Measurements from ENCODE around the gene SLC38A3.

- TF ChIP-seq, protein P1, sequence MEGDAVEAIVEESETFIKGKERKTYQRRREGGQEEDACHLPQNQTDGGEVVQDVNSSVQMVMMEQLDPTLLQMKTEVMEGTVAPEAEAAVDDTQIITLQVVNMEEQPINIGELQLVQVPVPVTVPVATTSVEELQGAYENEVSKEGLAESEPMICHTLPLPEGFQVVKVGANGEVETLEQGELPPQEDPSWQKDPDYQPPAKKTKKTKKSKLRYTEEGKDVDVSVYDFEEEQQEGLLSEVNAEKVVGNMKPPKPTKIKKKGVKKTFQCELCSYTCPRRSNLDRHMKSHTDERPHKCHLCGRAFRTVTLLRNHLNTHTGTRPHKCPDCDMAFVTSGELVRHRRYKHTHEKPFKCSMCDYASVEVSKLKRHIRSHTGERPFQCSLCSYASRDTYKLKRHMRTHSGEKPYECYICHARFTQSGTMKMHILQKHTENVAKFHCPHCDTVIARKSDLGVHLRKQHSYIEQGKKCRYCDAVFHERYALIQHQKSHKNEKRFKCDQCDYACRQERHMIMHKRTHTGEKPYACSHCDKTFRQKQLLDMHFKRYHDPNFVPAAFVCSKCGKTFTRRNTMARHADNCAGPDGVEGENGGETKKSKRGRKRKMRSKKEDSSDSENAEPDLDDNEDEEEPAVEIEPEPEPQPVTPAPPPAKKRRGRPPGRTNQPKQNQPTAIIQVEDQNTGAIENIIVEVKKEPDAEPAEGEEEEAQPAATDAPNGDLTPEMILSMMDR (IDR thresholded peaks at IDR 0.05): no peak
- no peak for TF ChIP-seq EZH2 (IDR thresholded peaks at IDR 0.05; ENCODE audit: borderline replicate concordance, insufficient read depth, low read depth, low read length, poor library complexity, severe bottlenecking)
Observed at GRCh38 chr3:50239649-50240048, 34.6 kb downstream of the SLC38A3 start.

All from B cell (primary cell).